K562 (cell line): ENCODE data around the gene PNMT. TPM values are rescaled to one million over a fixed set of nuclear protein-coding genes. Genes with fewer than 3 reads are reported as not detected.

Source experiments
- ASH1L ChIP-seq: fragments of 450-650 bp; IDR thresholded peaks from 2 replicates; pipeline ENCODE4 v1.6.1; 2018; ENCODE audit warnings: borderline replicate concordance, mild to moderate bottlenecking, low read depth; ENCODE audit not compliant: partially characterized antibody
- BCL6 ChIP-seq: fragments of 250-450 bp; sonication (Bioruptor Pico); IDR thresholded peaks from 2 replicates; pipeline ENCODE4 v1.4.0; 2020
- BRF1 ChIP-seq: IDR thresholded peaks from 3 replicates; pipeline ENCODE4 v1.6.1; 2011; ENCODE audit warnings: borderline replicate concordance, mild to moderate bottlenecking; ENCODE audit not compliant: insufficient read length; ENCODE audit errors: extremely low read depth
- DACH1 ChIP-seq: fragments of 450-650 bp; IDR thresholded peaks from 2 replicates; pipeline ENCODE4 v1.6.1; 2018; ENCODE audit not compliant: partially characterized antibody
- FOXK1 ChIP-seq: sonication (generic); formaldehyde crosslinking; IDR thresholded peaks from 2 replicates; pipeline ENCODE4 v1.8.0; 2022; ENCODE audit warnings: missing genetic modification reagents, mild to moderate bottlenecking, borderline replicate concordance
- GABPB1 ChIP-seq: sonication (generic); formaldehyde crosslinking; IDR thresholded peaks from 2 replicates; pipeline ENCODE4 v1.8.0; 2022; ENCODE audit warnings: mild to moderate bottlenecking, missing genetic modification reagents
- KDM1A ChIP-seq, 2 experiments: fragments of 450-650 bp; IDR thresholded peaks; 2 replicates each; pipeline ENCODE4 v1.6.1; 2016; ENCODE audit warnings: mild to moderate bottlenecking in 2 of 2
- MXI1 ChIP-seq: IDR thresholded peaks from 2 replicates; pipeline ENCODE4 v1.6.1; 2011; ENCODE audit warnings: low read depth, mild to moderate bottlenecking, improper control_type of control experiment, low read length
- NBN ChIP-seq: fragments of 450-650 bp; IDR thresholded peaks from 2 replicates; pipeline ENCODE4 v1.6.1; 2016; ENCODE audit warnings: low read depth, mild to moderate bottlenecking
- PPARD ChIP-seq: fragments of 250-450 bp; sonication (Bioruptor Pico); IDR thresholded peaks from 2 replicates; pipeline ENCODE4 v1.8.0; 2022; ENCODE audit warnings: inconsistent platforms, mild to moderate bottlenecking, moderate library complexity
- RBM34 ChIP-seq: fragments of 200-400 bp; formaldehyde crosslinking; IDR thresholded peaks from 2 replicates; pipeline ENCODE4 v1.6.1; 2018; ENCODE audit warnings: low read length, borderline replicate concordance; ENCODE audit not compliant: insufficient read depth
- SIRT6 ChIP-seq: IDR thresholded peaks from one replicate; pipeline ENCODE4 v1.6.1; 2012; ENCODE audit warnings: low read depth, mild to moderate bottlenecking, control low read depth, inconsistent platforms, low read length, moderate library complexity
- ZFP30 ChIP-seq: fragments of 250-450 bp; sonication (Bioruptor Pico); IDR thresholded peaks from 2 replicates; pipeline ENCODE4 v1.8.0; 2022; ENCODE audit warnings: moderate library complexity, mild to moderate bottlenecking, inconsistent platforms, borderline replicate concordance
- ZNF124 ChIP-seq: sonication (generic); formaldehyde crosslinking; IDR thresholded peaks from 2 replicates; pipeline ENCODE4 v1.8.1; 2022; ENCODE audit warnings: missing genetic modification reagents
- ZNF41 ChIP-seq: fragments of 250-450 bp; sonication (Bioruptor Pico); conservative IDR thresholded peaks from 2 replicates; pipeline ENCODE4 v1.4.0; 2020; ENCODE audit warnings: mild to moderate bottlenecking
- ZNF444 ChIP-seq: fragments of 250-450 bp; sonication (Bioruptor Pico); IDR thresholded peaks from 2 replicates; pipeline ENCODE4 v1.4.0; 2020; ENCODE audit warnings: mild to moderate bottlenecking, moderate library complexity
- polyA plus RNA-seq, 8 experiments: library from polyadenylated mRNA; depleted of rRNA in 4 of 8; stranded (reverse) in 5 of 8; unstranded in 3 of 8; fragments of >200 nt; fragmentation: Nextera tagmentation in 2 of 8; fragmentation: Illumina TruSeq in 1 of 8; extraction: Ambion mirVana in 2 of 8; extraction: Trizol in 1 of 8; gene quantifications; 2 replicates each; pipeline versions ENCODE4 v1.2.1 to v1.2.3, GENCODE V29; 2011 to 2014; ENCODE audit warnings: inconsistent platforms in 1 of 8, missing spikeins in 1 of 8
- total RNA-seq, 7 experiments: library from RNA; depleted of rRNA in 6 of 7; stranded (reverse); fragments of >200 nt in 6 of 7; fragmentation: Illumina TruSeq in 2 of 7; extraction: Trizol in 2 of 7; gene quantifications; 2 replicates each; pipeline versions ENCODE4 v1.2.1 to v1.2.3, GENCODE V29; 2011 to 2021; ENCODE audit warnings: low replicate concordance in 1 of 7
- TF ChIP-seq, protein P1 (sequence below), 2 experiments: fragments of 250-450 bp in 1 of 2; fragments of 450-650 bp in 1 of 2; sonication (Bioruptor Pico) in 1 of 2; IDR thresholded peaks; 2 replicates each; pipeline versions ENCODE4 v1.6.1 to v1.8.0; 2016 to 2021; ENCODE audit warnings: mild to moderate bottlenecking in 2 of 2, moderate library complexity in 2 of 2, missing compliant biosample characterization in 1 of 2, missing genetic modification characterization in 1 of 2
- TF ChIP-seq, protein P2 (sequence below): fragments of 450-650 bp; IDR thresholded peaks from 2 replicates; pipeline ENCODE4 v1.6.1; 2018; ENCODE audit not compliant: partially characterized antibody
- TF ChIP-seq, protein P3 (sequence below): sonication (generic); formaldehyde crosslinking; IDR thresholded peaks from 2 replicates; pipeline ENCODE4 v1.8.0; 2022; ENCODE audit warnings: missing genetic modification reagents, mild to moderate bottlenecking, borderline replicate concordance
- TF ChIP-seq, protein P4 (sequence below): sonication (generic); formaldehyde crosslinking; IDR thresholded peaks from 2 replicates; pipeline ENCODE4 v1.8.1; 2022; ENCODE audit warnings: missing genetic modification reagents

The PNMT gene
- total and polyA plus RNA-seq, 9 of the 15 experiments (the other 6 are each of a cell fraction or from before 2014, with no cell fraction given) = 0.55 to 18.1 (median 5.8) TPM

DNA sequence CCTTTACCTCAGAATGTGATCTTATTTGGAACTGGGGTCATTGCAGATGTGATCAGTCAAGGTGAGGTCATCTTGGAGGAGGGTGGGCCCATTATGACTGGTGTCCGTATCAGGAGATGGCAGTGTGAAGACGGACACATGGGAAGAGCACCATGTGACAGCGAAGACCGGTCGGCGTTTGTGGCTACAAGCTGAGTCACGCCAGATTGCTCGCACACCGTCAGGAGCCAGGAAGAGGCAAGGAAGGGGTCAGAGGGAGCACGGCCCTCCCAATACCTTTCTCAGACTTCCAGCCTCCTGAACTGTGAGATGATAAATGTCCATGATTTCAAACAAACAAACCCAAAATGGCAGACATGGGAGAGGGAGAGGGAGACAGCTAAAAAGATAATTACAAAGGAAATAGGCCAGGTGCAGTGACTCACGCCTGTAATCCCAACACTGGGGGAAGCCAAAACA is 18.1 kb upstream of the PNMT start (continued):
- TF ChIP-seq, protein P1, sequence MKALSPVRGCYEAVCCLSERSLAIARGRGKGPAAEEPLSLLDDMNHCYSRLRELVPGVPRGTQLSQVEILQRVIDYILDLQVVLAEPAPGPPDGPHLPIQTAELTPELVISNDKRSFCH (CRISPR knock-in tag; IDR thresholded peaks at IDR 0.05) = no peak
- TF ChIP-seq, protein P1 (tag; IDR thresholded peaks at IDR 0.05) = peak; percentile 44; the same call in 1 of the 2 replicates
- TF ChIP-seq ASH1L = no peak
- TF ChIP-seq ZFP30 (CRISPR knock-in tag) = no peak
- no peak for TF ChIP-seq PPARD
- TF ChIP-seq GABPB1 = no peak
- TF ChIP-seq, protein P2, sequence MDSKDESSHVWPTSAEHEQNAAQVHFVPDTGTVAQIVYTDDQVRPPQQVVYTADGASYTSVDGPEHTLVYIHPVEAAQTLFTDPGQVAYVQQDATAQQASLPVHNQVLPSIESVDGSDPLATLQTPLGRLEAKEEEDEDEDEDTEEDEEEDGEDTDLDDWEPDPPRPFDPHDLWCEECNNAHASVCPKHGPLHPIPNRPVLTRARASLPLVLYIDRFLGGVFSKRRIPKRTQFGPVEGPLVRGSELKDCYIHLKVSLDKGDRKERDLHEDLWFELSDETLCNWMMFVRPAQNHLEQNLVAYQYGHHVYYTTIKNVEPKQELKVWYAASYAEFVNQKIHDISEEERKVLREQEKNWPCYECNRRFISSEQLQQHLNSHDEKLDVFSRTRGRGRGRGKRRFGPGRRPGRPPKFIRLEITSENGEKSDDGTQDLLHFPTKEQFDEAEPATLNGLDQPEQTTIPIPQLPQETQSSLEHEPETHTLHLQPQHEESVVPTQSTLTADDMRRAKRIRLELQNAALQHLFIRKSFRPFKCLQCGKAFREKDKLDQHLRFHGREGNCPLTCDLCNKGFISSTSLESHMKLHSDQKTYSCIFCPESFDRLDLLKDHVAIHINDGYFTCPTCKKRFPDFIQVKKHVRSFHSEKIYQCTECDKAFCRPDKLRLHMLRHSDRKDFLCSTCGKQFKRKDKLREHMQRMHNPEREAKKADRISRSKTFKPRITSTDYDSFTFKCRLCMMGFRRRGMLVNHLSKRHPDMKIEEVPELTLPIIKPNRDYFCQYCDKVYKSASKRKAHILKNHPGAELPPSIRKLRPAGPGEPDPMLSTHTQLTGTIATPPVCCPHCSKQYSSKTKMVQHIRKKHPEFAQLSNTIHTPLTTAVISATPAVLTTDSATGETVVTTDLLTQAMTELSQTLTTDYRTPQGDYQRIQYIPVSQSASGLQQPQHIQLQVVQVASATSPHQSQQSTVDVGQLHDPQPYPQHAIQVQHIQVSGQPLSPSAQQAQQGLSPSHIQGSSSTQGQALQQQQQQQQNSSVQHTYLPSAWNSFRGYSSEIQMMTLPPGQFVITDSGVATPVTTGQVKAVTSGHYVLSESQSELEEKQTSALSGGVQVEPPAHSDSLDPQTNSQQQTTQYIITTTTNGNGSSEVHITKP = peak; percentile 57
- TF ChIP-seq BCL6 = no peak
- no peak for TF ChIP-seq BRF1
- peak; percentile 19 for TF ChIP-seq DACH1
- peak; percentile 91 for TF ChIP-seq NBN
- TF ChIP-seq, protein P3, sequence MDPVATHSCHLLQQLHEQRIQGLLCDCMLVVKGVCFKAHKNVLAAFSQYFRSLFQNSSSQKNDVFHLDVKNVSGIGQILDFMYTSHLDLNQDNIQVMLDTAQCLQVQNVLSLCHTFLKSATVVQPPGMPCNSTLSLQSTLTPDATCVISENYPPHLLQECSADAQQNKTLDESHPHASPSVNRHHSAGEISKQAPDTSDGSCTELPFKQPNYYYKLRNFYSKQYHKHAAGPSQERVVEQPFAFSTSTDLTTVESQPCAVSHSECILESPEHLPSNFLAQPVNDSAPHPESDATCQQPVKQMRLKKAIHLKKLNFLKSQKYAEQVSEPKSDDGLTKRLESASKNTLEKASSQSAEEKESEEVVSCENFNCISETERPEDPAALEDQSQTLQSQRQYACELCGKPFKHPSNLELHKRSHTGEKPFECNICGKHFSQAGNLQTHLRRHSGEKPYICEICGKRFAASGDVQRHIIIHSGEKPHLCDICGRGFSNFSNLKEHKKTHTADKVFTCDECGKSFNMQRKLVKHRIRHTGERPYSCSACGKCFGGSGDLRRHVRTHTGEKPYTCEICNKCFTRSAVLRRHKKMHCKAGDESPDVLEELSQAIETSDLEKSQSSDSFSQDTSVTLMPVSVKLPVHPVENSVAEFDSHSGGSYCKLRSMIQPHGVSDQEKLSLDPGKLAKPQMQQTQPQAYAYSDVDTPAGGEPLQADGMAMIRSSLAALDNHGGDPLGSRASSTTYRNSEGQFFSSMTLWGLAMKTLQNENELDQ (CRISPR knock-in tag) = no peak
- TF ChIP-seq, protein P4, sequence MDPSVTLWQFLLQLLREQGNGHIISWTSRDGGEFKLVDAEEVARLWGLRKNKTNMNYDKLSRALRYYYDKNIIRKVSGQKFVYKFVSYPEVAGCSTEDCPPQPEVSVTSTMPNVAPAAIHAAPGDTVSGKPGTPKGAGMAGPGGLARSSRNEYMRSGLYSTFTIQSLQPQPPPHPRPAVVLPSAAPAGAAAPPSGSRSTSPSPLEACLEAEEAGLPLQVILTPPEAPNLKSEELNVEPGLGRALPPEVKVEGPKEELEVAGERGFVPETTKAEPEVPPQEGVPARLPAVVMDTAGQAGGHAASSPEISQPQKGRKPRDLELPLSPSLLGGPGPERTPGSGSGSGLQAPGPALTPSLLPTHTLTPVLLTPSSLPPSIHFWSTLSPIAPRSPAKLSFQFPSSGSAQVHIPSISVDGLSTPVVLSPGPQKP (CRISPR knock-in tag) = no peak
- peak; percentile 21 to 43; a peak in 3 of 4 replicates for TF ChIP-seq KDM1A (IDR thresholded peaks at IDR 0.05)
- TF ChIP-seq ZNF444 = no peak
- no peak for TF ChIP-seq ZNF124 (CRISPR knock-in tag)
- no peak for TF ChIP-seq FOXK1 (CRISPR knock-in tag)
- no peak for TF ChIP-seq ZNF41 (CRISPR knock-in tag)
- TF ChIP-seq SIRT6 = no peak
- TF ChIP-seq RBM34 = no peak
- TF ChIP-seq MXI1 = no peak
